PC-9 (cell line): ENCODE results near the gene CSF3R. TPM values are rescaled to one million over a fixed set of nuclear protein-coding genes. Genes with fewer than 3 reads are reported as not detected.

Experiments
- BruUV-seq: library from RNA; stranded (reverse); fragments of 400-500 nt; replicated peaks from 2 replicates; lab custom pipeline; 2021; lab: Mats Ljungman, UMichigan
- CTCF ChIA-PET: fragments of 300-600 bp; sonication (Branson Sonifier 250); formaldehyde crosslinking; loops from one replicate; lab custom pipeline; 2022; ENCODE audit warnings: antibody characterized with exemption; lab: Charles Lee
- POLR2A ChIA-PET: fragments of 300-600 bp; sonication (Branson Sonifier 250); formaldehyde crosslinking; loops from one replicate; lab custom pipeline; 2022; ENCODE audit warnings: antibody characterized with exemption; ENCODE audit not compliant: unreplicated experiment; lab: Charles Lee
- DNase-seq, 2 experiments: peaks; one replicate each; pipeline versions ENCODE4 v3.0.0 to v3.0.0-alpha.2; 2015 to 2022; ENCODE audit warnings: mixed read lengths in 1 of 2
- H2AFZ ChIP-seq: fragments of 200-600 bp; sonication (generic); 2 replicates; pipeline ENCODE4 v1.8.1; 2017; ENCODE audit warnings: antibody characterized with exemption
- H3F3A ChIP-seq: fragments of 200-600 bp; sonication (generic); 2 replicates; pipeline ENCODE4 v1.8.1; 2017; ENCODE audit warnings: antibody characterized with exemption, mild to moderate bottlenecking, low read depth; ENCODE audit not compliant: insufficient read depth
- H3K27ac ChIP-seq: fragments of 200-600 bp; sonication (generic); 2 replicates; pipeline ENCODE4 v1.6.1; 2016; ENCODE audit warnings: mixed run types
- H3K27me3 ChIP-seq: fragments of 200-600 bp; sonication (generic); 2 replicates; pipeline ENCODE4 v1.6.1; 2016; ENCODE audit warnings: low read depth, mixed run types; ENCODE audit not compliant: insufficient read depth
- H3K36me3 ChIP-seq: fragments of 200-600 bp; sonication (generic); 2 replicates; pipeline ENCODE4 v1.6.1; 2016; ENCODE audit warnings: low read depth, mixed run types
- H3K4me1 ChIP-seq: fragments of 200-600 bp; sonication (generic); replicated peaks from 2 replicates; pipeline ENCODE4 v1.6.1; 2016; ENCODE audit warnings: mixed run types; ENCODE audit not compliant: insufficient read depth
- H3K4me2 ChIP-seq: fragments of 200-600 bp; sonication (generic); 2 replicates; pipeline ENCODE4 v1.6.1; 2017; ENCODE audit warnings: mixed run types
- H3K4me3 ChIP-seq: fragments of 200-600 bp; sonication (generic); 2 replicates; pipeline ENCODE4 v1.6.1; 2016; ENCODE audit warnings: mixed run types
- H3K79me2 ChIP-seq: fragments of 200-600 bp; sonication (generic); 2 replicates; pipeline ENCODE4 v1.6.1; 2017; ENCODE audit warnings: low read depth, mixed run types
- H3K9me2 ChIP-seq: fragments of 200-600 bp; sonication (generic); 2 replicates; pipeline ENCODE4 v1.8.1; 2017; ENCODE audit warnings: mild to moderate bottlenecking; ENCODE audit not compliant: insufficient read depth
- H3K9me3 ChIP-seq: fragments of 200-600 bp; sonication (generic); 2 replicates; pipeline ENCODE4 v1.8.1; 2016; ENCODE audit warnings: low read depth; ENCODE audit not compliant: insufficient read depth
- H4K20me1 ChIP-seq: fragments of 200-600 bp; sonication (generic); 2 replicates; pipeline ENCODE4 v1.8.1; 2017; ENCODE audit not compliant: insufficient read depth
- CTCF ChIP-seq: fragments of 200-600 bp; sonication (generic); conservative IDR thresholded peaks from 2 replicates; pipeline ENCODE4 v1.6.1; 2017; ENCODE audit warnings: mixed run types, antibody characterized with exemption, mild to moderate bottlenecking, moderate library complexity
- EZH2 ChIP-seq: fragments of 200-600 bp; sonication (generic); IDR thresholded peaks from 2 replicates; pipeline ENCODE4 v1.8.0; 2017; ENCODE audit warnings: antibody characterized with exemption, low read depth
- intact Hi-C: fragments of 100-400 bp; cut with micrococcal nuclease; formaldehyde crosslinking; loops from one replicate; pipeline ENCODE4 v1.10.0; 2022; ENCODE audit not compliant: unreplicated experiment
- total RNA-seq: library from RNA; stranded (reverse); gene quantifications from 2 replicates; pipeline ENCODE4 v1.2.3, GENCODE V29; 2021

CSF3R gene
- total RNA-seq, 1 experiment from 2014 or later = not detected

- Histone ChIP-seq H3K36me3 (no peaks in the 10 kb centered on the region), H2AFZ (no peak overlapping the region), H3K4me1 (no peaks in the 10 kb centered on the region), H3K4me2 (no peak overlapping the region), H3K9me3 (no peaks in the 10 kb centered on the region), H4K20me1 (no peaks in the 10 kb centered on the region), H3F3A (no peaks in the 10 kb centered on the region), H3K4me3 (no peak overlapping the region), H3K79me2 (no peaks in the 10 kb centered on the region), H3K9me2 (no peaks in the 10 kb centered on the region), H3K27ac (no peak overlapping the region), H3K27me3 (no peaks in the 10 kb centered on the region)
- TF ChIP-seq CTCF (no peak), EZH2 (no peak)
- intact Hi-C loops = no loop called here
- no TSS peak for BruUV-seq
- POLR2A ChIA-PET = no interaction called here
- CTCF ChIA-PET = no interaction called here
- DNase-seq = no peak
These were observed 27.7 kb upstream of the CSF3R start for GRCh38 chr1:36510418-36510817.

- ChIA-PET POLR2A (no interaction called here), CTCF (no interaction called here)
- no peak overlapping the region for H3K4me3 ChIP-seq
- no peak overlapping the region for H3K4me2 ChIP-seq
- H4K20me1 ChIP-seq = no peaks in the 10 kb centered on the region
- no peaks in the 10 kb centered on the region for H3F3A ChIP-seq
- no peak overlapping the region for H2AFZ ChIP-seq
- no peaks in the 10 kb centered on the region for H3K36me3 ChIP-seq
- no peaks in the 10 kb centered on the region for H3K79me2 ChIP-seq
- H3K27ac ChIP-seq = no peak overlapping the region
- no peaks in the 10 kb centered on the region for H3K9me3 ChIP-seq
- H3K27me3 ChIP-seq = no peaks in the 10 kb centered on the region
- BruUV-seq = no TSS peak
- intact Hi-C loops = no loop called here
- no peaks in the 10 kb centered on the region for H3K9me2 ChIP-seq
- no peak for DNase-seq
- no peak for TF ChIP-seq CTCF
- TF ChIP-seq EZH2 = no peak
- H3K4me1 ChIP-seq = no peaks in the 10 kb centered on the region
These were observed 25.5 kb upstream of the CSF3R start for GRCh38 chr1:36508257-36508656.

GRCh38 chr1:36506276-36506920 is 23.7 kb upstream of the CSF3R start:
- Histone ChIP-seq H4K20me1 (no peaks in the 10 kb centered on the region), H3F3A (no peaks in the 10 kb centered on the region), H3K36me3 (no peaks in the 10 kb centered on the region), H3K4me3 (no peak overlapping the region), H2AFZ (no peak overlapping the region), H3K79me2 (no peaks in the 10 kb centered on the region), H3K4me2 (no peak overlapping the region), H3K9me3 (no peaks in the 10 kb centered on the region), H3K9me2 (no peaks in the 10 kb centered on the region), H3K27me3 (no peaks in the 10 kb centered on the region), H3K27ac (no peak overlapping the region), H3K4me1 (no peaks in the 10 kb centered on the region)
- DNase-seq = no peak
- ChIA-PET POLR2A (interaction anchor here (0.7 kb wide), 1 partner anchor 56 kb away, joined by 4 read pairs; the partner anchor contains the start of gene OSCP1), CTCF (interaction anchor here (0.7 kb wide), 1 partner anchor 163 kb away, joined by 4 read pairs; no protein-coding TSS in a partner anchor)
- no peak for TF ChIP-seq EZH2
- TF ChIP-seq CTCF = no peak
- intact Hi-C loops = no loop called here
- no TSS peak for BruUV-seq
